AML-193 (cell line): ENCODE data around the gene CTNNBL1.

ENCODE experiments used
- DNase-seq, 2 experiments: peaks; one replicate each; lab custom pipeline; 2025; lab: John Stamatoyannopoulos, UW

CTNNBL1 gene

DNA sequence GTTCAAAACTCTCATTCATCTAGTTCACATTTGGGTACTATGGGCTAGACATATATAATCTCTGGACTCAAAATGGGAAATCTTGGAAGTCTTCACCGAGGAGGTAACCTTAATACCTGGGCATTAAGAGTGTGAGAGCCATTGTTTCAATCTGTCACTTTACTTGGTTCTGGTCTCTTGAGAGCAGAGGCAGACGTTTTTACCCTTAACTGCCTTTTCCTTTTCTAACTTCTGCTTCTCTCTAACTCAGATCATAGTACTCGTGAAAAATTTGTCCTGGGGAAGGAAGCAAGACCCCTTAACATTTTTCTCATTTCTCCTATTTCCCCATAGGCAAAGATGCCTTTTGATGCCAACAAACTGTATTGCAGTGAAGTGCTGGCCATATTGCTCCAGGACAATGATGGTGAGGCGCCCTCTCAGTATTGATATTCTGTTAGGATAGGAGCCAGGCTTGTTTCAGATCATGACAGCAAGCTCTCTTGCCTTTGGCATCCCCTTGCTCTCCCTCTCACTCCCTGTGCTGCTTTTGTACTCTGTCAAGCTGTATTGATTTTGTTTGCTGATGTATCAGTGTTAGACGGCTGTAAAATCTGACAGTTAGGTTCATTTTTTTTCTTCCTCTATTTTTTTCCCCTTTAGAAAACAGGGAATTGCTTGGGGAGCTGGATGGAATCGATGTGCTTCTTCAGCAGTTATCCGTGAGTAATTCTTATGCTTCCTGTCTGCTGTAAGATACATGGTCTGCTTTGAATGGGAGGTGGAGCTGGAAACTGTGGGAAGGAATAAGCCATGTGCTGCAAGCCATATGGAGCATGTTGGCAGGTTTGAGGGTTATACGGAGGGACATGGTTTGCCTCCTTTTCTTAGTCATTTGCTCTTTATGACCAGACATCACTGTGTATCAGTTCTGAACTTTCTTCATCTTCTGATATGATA, 83.5 kb downstream of the CTNNBL1 start:
- no peak for DNase-seq

DNA sequence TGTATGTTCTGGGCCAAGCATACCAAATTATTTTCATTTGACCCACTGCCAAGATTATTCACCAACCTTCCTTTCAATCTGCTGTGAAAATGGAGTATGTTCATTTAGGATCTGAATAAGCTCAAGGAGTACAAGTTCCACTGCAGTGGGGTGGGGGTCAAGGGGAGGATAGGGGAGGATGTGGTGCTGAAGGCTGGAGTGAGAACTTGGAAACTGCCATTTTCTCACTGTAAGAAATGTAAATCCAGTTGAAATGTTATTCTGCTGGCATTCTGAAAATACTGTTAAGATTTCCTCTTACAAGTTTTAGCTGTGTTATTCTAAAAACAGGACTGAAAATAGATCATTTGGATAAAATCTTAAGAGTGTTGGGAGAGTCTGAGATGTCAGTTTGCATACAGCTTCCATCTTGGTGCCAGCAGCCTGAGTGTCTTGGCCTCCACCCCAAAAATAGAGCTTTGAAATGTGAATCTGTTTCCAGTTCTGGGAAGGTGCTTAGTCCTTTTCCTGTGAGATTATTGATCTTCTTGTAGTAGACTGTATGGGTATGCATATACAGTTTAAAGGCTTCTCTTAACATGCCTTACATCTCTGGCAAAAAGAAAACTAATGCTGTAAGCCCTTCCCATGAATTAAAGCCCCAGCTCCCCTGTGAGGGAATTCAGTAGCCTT, 84.3 kb downstream of the CTNNBL1 start:
- DNase-seq: no peak

DNA sequence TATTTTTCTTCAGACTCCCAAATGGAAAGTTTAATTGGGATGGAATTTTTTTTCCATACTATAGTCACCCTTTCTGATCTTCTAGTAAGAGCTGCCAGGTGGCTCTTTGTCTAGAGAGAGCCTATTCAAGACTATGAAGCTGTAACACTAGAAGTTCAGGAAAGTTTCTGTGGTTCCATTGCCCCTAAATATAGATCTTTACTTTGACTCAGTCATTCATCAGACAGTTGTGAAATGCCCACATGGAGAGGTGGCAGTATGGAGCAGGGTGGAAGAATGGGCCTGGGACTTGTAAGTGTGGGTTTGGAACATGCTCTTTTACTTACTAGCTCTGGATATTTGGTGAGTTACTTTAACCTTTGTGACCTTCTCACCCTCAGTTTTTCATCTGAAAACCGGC, 87.8 kb downstream of the CTNNBL1 start:
- no peak for DNase-seq

DNA sequence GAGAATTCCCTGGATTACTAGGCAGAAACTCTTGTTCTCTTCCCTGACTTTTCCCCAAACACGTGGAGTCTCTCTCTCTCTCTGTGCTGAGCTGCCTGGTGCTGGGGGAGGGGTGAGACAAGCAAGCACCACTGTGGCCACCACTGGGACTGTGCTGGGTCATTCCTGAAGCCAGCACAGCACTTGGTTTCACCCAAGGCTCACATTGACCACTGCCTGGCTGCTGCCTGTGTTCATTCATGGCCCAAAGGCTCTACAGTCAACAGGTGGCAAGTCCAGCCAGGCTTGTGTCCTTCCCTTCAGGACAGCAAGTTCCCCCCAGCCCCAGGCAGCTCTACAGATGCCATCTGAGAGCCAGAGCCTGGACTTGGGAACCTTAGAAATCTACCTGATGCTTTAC, 92.2 kb downstream of the CTNNBL1 start:
- no peak for DNase-seq

DNA sequence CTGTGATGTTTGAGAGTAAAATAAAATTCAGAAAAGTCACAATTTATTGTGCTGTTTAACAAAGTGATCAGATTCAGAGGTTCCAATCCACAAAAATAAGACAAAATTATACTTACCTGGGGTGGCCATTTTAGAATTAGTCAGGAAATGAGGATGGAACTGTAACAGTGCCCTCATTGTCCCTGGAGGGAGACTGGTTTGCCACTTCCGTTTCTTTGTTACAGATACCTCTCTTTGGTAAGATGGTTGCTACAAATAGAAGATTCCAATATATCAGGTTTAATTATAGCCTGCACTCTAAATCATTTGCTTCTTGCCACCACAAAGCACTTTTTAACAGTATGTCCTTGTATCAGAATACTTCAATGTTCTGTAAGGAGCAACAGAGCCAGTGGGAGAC, 95.6 kb downstream of the CTNNBL1 start:
- DNase-seq: no peak

DNA sequence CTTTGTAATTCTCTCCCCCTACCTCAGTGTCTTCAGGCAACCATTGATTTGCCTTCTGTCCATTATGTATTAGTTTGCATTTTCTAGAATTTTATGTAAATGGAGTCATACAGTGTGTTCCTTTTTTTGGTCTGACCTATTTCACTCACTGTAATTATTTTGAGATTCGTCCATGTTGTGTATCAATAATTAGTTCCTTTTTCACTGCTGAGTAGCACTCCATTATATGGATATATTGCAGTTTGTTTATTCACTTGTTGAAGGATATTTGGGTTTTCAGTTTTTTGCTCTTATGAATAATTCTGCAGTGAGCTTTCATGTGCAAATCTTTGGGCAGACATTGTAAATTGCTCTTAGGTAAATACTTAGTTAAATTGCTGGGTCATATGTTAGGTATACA, 97.1 kb downstream of the CTNNBL1 start:
- no peak for DNase-seq

DNA sequence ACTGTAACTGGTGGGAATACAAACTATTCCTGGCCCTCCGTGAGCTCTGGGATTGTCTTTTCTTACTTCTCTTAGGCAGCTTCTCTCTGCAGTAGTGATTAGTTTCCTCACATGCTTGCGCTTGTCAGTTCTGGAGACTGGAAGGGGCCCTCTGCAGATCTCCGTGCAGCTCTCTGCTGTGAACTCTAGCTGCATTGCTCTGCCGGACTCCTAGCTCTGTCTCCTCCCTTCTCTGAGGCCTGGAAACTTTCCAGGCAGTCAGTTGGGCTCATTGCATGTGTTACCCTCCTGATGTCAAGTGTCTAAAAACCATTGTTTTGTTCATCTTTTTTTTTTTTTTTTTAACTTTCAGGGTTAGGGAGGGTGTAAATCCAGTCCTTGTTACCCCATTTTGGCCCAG, 102.3 kb downstream of the CTNNBL1 start:
- DNase-seq: no peak

DNA sequence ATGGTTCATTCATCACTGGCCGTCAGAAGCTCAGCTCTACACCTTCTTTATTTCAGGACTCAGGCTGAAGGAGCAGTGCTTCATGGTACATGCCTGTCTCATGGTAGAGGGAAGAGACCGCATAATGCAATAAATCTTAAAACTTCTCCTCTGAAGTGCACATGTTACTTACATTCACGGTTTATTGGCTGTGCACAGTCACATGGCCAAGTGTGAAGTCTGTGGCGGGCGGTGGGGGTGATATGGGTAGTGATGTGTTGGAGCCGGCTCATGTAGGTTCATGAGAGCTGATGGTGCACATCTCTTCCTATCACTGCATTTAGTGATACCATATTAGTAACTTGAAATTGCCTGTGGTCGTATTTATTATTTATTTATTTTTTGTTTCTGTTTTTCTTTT, 102.9 kb downstream of the CTNNBL1 start:
- no peak for DNase-seq

DNA sequence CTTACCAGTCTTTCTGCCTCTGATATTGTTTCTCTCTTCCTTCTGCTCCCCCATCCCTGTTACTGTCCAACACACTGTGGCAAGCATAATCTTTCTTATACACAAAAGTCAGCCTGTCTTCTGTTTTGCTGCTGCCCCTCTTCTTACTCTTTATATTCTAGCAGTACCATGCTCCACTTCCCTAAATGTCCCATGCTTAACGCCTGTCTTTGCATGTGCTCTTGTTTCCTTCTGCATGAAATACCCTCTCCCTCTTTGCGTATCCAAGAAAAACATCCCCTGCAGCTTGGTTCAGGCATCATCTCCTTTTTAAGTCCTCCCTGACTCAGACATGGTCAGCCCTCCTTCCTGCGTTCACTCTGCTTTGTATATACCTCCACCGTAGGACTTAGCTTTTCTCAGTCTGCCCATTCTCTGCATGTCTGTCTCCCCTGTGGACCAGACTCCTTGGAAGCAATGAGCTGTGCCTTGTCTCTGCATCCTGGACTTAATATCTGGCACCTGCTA, 103.9 kb downstream of the CTNNBL1 start:
- DNase-seq: no peak

DNA sequence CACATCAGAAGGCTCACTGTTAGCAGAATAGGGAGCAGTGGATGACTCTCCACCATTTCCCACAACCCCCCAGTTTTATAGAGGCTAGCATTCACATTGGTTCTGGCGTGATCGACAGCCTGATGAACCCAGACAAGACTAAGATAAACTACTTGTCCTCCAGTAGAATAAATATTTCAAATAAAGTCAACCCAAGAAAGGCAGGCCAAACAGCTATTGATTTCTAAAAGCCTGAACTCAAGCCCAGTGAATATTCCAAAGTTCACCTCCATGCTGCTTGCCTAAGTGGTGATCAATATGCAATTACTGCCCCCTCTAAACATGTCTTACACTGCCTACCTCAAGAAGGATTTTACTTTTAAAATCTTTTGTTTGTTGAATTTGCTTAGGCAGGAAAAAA, 104.5 kb downstream of the CTNNBL1 start:
- DNase-seq: no peak

DNA sequence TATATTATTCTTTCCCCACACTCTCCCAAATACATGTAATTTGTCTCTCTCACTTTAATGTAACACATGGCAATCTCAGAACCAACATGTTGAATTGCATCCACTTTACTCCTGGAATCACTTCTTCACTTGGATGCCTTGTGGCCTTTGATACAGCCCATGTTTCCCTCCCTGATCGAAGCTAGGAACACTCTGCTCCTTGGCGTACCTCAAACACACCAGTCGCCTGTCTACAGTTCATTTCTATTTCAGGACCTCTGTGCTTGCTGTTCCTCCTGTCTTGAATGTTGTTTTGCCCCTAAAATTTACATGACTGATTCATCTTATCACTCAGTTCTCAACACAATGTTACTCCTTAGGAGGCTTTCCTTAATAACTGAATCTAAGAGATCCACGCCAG, 106.8 kb downstream of the CTNNBL1 start:
- DNase-seq: no peak

DNA sequence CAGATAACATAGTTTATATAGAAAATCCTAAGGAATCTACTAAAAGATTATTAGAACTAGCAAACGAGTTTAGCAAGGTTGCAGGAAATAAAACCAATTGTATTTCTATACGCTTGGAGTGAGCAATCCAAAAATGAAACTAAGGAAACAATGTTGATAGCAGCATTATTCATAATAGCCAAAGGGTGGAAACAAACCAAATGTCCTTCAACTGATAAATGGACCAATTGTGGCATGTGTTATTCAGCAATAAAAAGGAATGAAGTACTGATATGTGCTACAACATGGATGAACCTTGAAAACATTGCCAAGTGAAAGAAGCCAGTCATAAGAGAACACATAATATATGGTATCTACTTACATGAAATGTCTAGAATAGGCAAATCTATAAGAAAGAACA, 108.1 kb downstream of the CTNNBL1 start:
- no peak for DNase-seq

DNA sequence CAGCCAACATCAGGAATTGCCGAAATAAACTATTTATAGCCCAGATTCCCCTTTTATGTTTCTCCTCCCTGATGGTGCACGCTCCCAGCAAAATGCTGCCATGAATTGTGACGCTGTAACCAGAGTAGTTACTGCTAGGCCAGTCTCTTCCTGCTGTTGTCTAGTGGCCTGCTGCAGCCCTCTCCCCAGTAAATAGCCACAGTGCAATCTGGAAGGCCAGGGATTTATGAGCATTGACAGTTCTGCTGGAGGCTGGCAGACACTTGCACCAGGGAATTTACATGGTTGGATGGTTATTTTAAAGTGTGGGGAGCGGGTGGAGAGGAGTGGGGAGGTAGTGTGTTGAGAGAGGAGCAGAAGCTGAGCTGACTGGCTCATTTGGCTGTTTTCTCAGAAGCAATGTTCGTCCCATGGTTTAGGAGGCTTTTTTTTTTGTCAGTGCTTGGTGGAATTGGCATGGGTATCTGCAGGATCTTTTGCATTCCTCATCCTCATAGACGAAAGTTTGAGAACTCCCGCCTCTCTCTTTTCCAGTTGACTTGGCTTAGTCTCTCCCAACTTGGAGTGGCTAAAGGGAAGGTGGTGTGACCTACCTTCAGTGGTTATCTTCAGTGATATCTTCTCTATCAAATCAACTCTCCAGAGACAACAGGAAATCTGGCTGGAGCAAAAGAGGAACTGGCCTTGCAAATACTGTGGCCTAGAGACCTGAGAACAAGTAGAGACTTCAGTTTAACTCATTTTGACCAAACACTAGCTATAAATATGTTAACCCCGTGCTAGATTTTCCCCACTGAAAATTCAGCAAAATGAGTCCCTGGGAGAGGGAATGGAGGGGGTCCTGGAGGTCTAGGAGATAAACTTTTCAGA, 109.8 kb downstream of the CTNNBL1 start:
- peak; percentile 52 to 63 for DNase-seq

DNA sequence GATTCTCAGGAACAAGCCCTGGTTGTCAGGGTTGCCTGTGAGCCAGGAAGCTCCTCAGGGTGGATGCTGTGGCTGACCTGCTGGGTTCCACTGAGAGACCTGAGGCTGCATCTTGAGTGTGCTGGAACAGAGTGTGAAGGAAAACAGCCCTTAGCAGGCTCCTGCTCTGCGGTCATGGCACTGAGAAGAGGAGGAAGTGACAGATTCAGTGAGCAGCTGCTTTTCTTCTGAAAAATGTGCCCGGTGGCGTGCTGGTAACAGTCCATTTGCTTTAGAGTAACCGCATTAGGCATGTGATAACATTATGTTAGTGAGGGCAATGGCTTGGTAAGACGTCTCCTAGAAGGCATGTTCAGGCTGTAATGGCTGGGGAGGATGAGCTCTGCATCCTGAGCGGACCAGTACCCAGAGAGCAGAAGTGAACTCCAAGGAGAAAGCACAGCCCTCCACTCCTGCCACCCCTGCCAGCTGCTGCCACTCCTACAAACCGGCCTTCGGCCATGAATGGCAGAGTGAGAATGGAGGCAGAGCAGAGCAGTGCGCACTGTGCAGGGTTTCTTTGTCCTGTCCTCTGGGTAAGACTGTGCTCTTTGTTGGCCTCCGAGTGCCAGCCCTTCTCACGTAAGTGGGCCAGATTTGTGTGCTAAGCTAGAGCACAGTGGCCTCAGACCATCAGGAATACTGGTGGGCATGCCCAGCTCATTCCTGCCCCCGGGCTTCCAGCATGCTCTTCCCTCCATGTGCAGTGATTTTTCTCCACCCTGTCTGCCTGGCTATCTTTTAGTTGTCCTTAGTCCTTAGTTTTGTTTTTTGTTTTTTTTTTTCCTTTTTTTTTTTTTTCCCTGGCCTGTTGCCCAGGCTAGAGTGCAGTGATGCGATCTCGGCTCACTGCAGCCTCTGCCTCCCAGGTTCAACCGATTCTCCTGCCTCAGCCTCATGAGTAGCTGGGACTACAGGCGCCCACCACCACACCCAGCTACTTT, 111.0 kb downstream of the CTNNBL1 start:
- DNase-seq: peak; percentile 66 to 75

DNA sequence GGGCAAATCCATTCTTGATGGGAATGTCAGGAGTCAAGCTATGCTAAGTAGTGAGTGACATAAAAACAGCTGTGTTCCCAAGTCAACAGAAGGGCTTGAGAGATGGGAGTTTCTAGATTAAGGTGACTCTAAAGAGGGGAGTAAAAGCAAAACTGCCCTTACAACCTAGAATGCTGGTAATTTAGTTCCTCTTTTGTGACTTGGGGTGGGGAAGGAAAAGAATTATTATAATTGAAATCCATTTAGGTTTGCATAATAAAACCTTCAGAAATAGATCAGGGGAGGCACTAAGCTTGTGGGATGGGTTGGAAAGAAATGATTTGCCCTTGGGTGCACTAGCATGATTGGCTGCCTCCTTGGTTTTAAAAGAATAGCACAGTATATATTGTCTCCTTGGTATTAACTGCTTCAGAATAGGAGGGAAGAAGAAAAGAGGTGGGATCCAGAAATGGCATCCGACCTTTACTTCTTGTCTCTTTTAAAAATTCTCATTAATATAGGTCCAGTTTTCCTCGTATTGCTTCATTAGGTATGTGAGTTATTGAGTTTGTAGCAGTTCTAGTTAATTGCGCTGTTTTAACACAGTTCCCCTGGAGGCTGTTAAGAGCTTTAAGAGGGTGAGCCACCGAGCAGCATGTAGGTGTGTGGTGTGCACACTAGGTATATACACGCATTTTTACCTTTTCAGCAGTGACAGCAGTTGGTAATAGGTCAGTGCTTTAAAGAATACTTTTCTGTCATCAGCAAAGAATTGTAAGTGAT, 113.8 kb downstream of the CTNNBL1 start:
- DNase-seq: no peak

DNA sequence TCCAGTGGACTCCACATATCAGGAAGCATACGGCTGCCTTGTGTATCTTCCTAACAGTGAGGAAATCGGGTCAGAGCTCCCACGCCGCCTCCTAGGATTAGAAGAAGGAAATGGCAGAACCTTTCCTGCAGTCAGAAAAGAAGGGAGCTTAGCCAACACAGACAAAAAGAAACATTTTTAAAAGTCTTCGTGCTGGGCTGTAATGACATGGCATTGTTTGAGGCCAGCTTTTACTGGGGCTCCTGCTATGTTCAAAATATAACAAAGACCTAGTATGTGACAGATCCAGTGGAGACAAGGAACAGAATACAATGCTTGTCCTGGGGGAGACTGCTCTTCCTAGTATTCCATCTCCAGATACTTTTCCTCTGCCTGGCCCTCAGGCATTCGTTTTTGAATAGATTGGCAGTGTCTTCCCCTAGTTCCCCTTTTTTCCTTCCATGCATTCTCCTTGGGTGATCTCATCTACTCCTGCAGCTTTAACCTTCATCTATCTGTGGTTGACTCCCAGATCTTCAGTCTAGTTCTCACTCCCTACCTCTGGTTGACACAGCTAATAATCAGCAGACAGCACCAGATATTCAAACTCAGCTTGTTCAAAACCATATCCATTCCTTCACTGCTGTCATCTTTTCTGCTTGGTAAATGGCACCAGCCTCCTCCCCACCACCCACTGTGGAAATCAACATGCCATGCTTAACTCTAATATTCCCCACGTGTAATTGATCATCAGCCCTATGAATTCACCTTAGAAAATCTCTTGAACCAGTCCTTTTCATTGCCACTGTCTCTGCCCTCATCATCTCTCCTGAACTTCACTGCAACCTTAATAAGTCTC, 114.6 kb downstream of the CTNNBL1 start:
- DNase-seq: no peak

DNA sequence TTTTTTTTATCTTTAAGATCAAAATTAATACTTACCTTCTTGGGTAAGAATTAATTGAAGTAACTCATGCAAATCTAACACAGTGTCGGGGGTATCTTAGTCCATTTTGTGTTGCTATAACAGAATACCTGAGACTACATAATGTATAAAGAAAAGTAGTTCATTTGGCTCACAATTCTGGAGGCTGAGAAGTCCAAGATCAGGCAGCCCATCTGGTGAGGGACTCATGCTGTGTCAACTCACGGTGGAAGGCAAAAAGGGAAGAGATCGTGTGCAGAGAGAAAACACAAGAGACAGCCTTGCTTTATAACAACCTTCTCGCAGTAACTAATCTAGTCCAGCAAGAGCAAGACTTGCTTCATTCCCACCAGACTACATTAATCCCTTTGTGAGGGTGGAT, 116.2 kb downstream of the CTNNBL1 start:
- no peak for DNase-seq

DNA sequence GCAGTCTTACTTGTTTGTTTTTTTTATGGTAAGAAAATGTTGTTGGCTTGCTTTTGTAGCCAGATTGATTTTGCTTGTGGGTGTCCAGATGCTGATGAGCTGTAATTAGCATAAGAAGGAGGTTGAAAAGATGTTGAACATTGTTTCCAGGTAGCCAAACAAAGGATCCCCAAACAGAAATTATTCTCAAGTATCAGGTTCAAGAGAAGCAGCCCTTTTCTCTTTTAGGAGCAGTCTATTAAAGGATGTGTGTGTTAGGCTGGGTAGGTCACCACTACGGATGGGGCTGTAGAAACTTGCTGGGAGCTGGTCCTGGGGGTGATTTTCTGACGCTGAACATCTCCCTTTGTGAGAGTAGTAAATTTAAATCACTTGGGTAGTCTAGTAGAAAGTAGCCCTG, 122.2 kb downstream of the CTNNBL1 start:
- DNase-seq: no peak

DNA sequence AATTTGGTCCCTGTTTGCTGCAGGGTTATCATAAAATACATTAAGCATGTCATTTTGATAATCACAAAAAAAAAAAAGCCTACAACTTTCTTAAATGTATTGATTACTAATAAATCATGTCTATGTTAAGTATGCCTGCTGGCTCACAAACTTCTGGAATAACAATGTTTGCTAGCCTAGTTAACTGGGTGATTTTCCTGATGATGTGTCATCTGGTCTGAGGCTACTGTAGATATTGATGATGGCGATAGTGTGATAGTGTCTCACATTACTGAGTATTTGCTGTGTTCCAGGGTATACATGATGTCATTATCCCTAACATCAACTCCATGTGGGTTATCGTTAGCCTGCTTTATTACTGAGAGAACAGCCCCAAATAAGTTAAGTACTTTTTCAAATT, 122.9 kb downstream of the CTNNBL1 start:
- no peak for DNase-seq
